Measurements from ENCODE around the gene MAP1S.

Gene MAP1S

GRCh38 chr19:17751912-17752273 is 32.6 kb downstream of the MAP1S start:
- no peak for DNase-seq (ENCODE audit: extremely low read depth, low read depth)
- no peak for TF ChIP-seq CTCF (IDR thresholded peaks at IDR 0.05; ENCODE audit: low read depth, low read length)

GRCh38 chr19:17752865-17753639 is 33.8 kb downstream of the MAP1S start:
- TF ChIP-seq CTCF (IDR thresholded peaks at IDR 0.05; ENCODE audit: low read depth, low read length) = no peak

GRCh38 chr19:17753976-17754375 is 34.7 kb downstream of the MAP1S start:
- TF ChIP-seq CTCF (IDR thresholded peaks at IDR 0.05; ENCODE audit: low read depth, low read length) = no peak
- no peak for DNase-seq (ENCODE audit: extremely low read depth, low read depth)

More at GRCh38 chr19:17752865-17753639, 33.8 kb downstream of the MAP1S start:
- DNase-seq (ENCODE audit: extremely low read depth, low read depth) = no peak

GRCh38 chr19:17754634-17755442 is 35.6 kb downstream of the MAP1S start:
- DNase-seq (ENCODE audit: extremely low read depth, low read depth) = no peak
- TF ChIP-seq CTCF (IDR thresholded peaks at IDR 0.05; ENCODE audit: low read depth, low read length) = no peak

GRCh38 chr19:17755443-17755890 is 36.2 kb downstream of the MAP1S start:
- no peak for TF ChIP-seq CTCF (IDR thresholded peaks at IDR 0.05; ENCODE audit: low read depth, low read length)
- no peak for DNase-seq (ENCODE audit: extremely low read depth, low read depth)

GRCh38 chr19:17755977-17756670 is 36.8 kb downstream of the MAP1S start:
- TF ChIP-seq CTCF (IDR thresholded peaks at IDR 0.05; ENCODE audit: low read depth, low read length) = no peak
- DNase-seq (ENCODE audit: extremely low read depth, low read depth) = no peak
